Right lobe of liver (tissue), 4 donors: ENCODE results near the gene TTC9.

Experiments used
- CTCF ChIP-seq, 4 donors: fragments of 200-600 bp in 3 of 4; fragments of 450-650 bp in 1 of 4; IDR thresholded peaks; one replicate each; pipeline versions ENCODE4 v1.5.1 to v1.8.0; 2016 to 2022; ENCODE audit warnings: antibody characterized with exemption in 4 of 4, mild to moderate bottlenecking in 2 of 4
- POLR2A ChIP-seq: fragments of 450-650 bp; IDR thresholded peaks from one replicate; pipeline ENCODE4 v1.6.1; 2017; ENCODE audit warnings: antibody characterized with exemption, mild to moderate bottlenecking
- donor health status: DM: no; HTN: no; CAD: no.
- donor health status: DM: no; HTN: no; CAD: no.
- donor health status: DM: no; HTN: yes; CAD: no.

GRCh38 chr14:70638416-70638815 lies 3.3 kb upstream of the TTC9 start:
- no peak for TF ChIP-seq POLR2A
- no peak for TF ChIP-seq CTCF (IDR thresholded peaks at IDR 0.05)
